ENCODE measurements around the gene LHX1. TPM values are rescaled to one million over a fixed set of nuclear protein-coding genes. Genes with fewer than 3 reads are reported as not detected.

Gene LHX1
- total RNA-seq, 1 experiment from 2014 or later = 0.61 TPM

- TF ChIP-seq ZNF532 (CRISPR knock-in tag; IDR thresholded peaks at IDR 0.05; ENCODE audit: borderline replicate concordance) = no peak
- no peak for TF ChIP-seq SP1 (CRISPR knock-in tag; conservative IDR thresholded peaks at IDR 0.05)
- TF ChIP-seq PRDM15 (CRISPR knock-in tag; IDR thresholded peaks at IDR 0.05) = no peak
- TF ChIP-seq AR (CRISPR knock-in tag; IDR thresholded peaks at IDR 0.05) = no peak
- no peak for TF ChIP-seq MLX (CRISPR knock-in tag; IDR thresholded peaks at IDR 0.05)
- no peak for TF ChIP-seq MAX (CRISPR knock-in tag; IDR thresholded peaks at IDR 0.05)
- TF ChIP-seq ZBTB21 (CRISPR knock-in tag; IDR thresholded peaks at IDR 0.05; ENCODE audit: borderline replicate concordance) = no peak
- TF ChIP-seq SMAD4 (CRISPR knock-in tag; IDR thresholded peaks at IDR 0.05) = no peak
Measured at GRCh38 chr17:36910513-36910912, 26.8 kb upstream of the LHX1 start (continued).

GRCh38 chr17:36911001-36911400 lies 26.3 kb upstream of the LHX1 start:
- no peak for ATAC-seq
- POLR2A ChIA-PET = no interaction called here
- Mint-ChIP-seq H3K27me3 (ENCODE audit: low read depth) (0 out of 2 replicates have a peak, but pooled peaks cover 3% of the 10 kb centered on the region), H3K27ac (no peak overlapping the region), H3K4me1 (no peaks in the 10 kb centered on the region), H3K9me3 (no peaks in the 10 kb centered on the region), H3K4me3 (no peak overlapping the region), H3K36me3 (no peaks in the 10 kb centered on the region)
- no peak for DNase-seq (ENCODE audit: low spot score)
- CTCF ChIA-PET = interaction anchor here (0.6 kb wide), 1 partner anchor 41 kb away, joined by 3 read pairs; no protein-coding TSS in a partner anchor
- TF ChIP-seq MLX (CRISPR knock-in tag; IDR thresholded peaks at IDR 0.05) = no peak
- TF ChIP-seq FOXK1 (CRISPR knock-in tag; IDR thresholded peaks at IDR 0.05) = no peak
- no peak for TF ChIP-seq ZNF281 (CRISPR knock-in tag; IDR thresholded peaks at IDR 0.05)
- no peak for TF ChIP-seq USF1 (CRISPR knock-in tag; IDR thresholded peaks at IDR 0.05)
- no peak for TF ChIP-seq PRRX2 (CRISPR knock-in tag; IDR thresholded peaks at IDR 0.05)
- TF ChIP-seq FOXP1 (CRISPR knock-in tag; IDR thresholded peaks at IDR 0.05; ENCODE audit: borderline replicate concordance) = no peak
- TF ChIP-seq TEAD1 (CRISPR knock-in tag; IDR thresholded peaks at IDR 0.05) = no peak
- TF ChIP-seq USF2 (CRISPR knock-in tag; IDR thresholded peaks at IDR 0.05) = no peak
- no peak for TF ChIP-seq ZNF232 (CRISPR knock-in tag; IDR thresholded peaks at IDR 0.05)
- TF ChIP-seq MXD4 (CRISPR knock-in tag; IDR thresholded peaks at IDR 0.05; ENCODE audit: borderline replicate concordance) = no peak
